Aorta (tissue), 5 donors: Measurements from ENCODE around the gene ZNF302. TPM values are rescaled to one million over a fixed set of nuclear protein-coding genes. Genes with fewer than 3 reads are reported as not detected.
A peak's percentile ranks its signal among the peaks of the same experiment; 100 is the strongest.
"Not testable (repeated sequence)": the region's sequence is repeated elsewhere in the genome, so short reads cannot be mapped to it uniquely, and the experiment has no call there.

ENCODE experiments used
- ATAC-seq: fragments of 200-7000 bp; cut with Tn5 transposase; one replicate; pipeline ENCODE4 v1.9.1; 2022; ENCODE audit warnings: moderate library complexity; ENCODE audit not compliant: low FRiP score
- DNase-seq, 2 donors: peaks; one replicate each; pipeline ENCODE4 v3.0.0-alpha.2; 2020
- H3K27ac ChIP-seq, 2 donors: one replicate each; pipeline ENCODE4 v1.5.1; 2013; ENCODE audit warnings: low read length in 2 of 2, mild to moderate bottlenecking in 2 of 2, moderate library complexity in 2 of 2, control low read depth in 1 of 2, inconsistent platforms in 1 of 2, low read depth in 1 of 2
- H3K27me3 ChIP-seq, 2 donors: one replicate each; pipeline ENCODE4 v1.6.1; 2013; ENCODE audit warnings: control low read depth in 1 of 2, low read length in 1 of 2, mild to moderate bottlenecking in 1 of 2, moderate library complexity in 1 of 2; ENCODE audit not compliant: insufficient read depth in 2 of 2, control insufficient read depth in 1 of 2
- H3K36me3 ChIP-seq, 2 donors: one replicate each; pipeline ENCODE4 v1.6.1; 2013; ENCODE audit warnings: control low read depth in 1 of 2, low read length in 1 of 2, mild to moderate bottlenecking in 1 of 2; ENCODE audit not compliant: insufficient read depth in 2 of 2, control insufficient read depth in 1 of 2
- H3K4me1 ChIP-seq, 2 donors: one replicate each; pipeline ENCODE4 v1.6.1; 2013; ENCODE audit warnings: low read length in 2 of 2, control low read depth in 1 of 2, mild to moderate bottlenecking in 1 of 2, moderate library complexity in 1 of 2; ENCODE audit not compliant: insufficient read depth in 2 of 2, control insufficient read depth in 1 of 2
- H3K4me3 ChIP-seq, 2 donors: one replicate each; pipeline ENCODE4 v1.5.1; 2013; ENCODE audit warnings: low read length in 2 of 2, control low read depth in 1 of 2, mild to moderate bottlenecking in 1 of 2
- H3K9me3 ChIP-seq: one replicate; pipeline ENCODE4 v1.6.1; 2013; ENCODE audit warnings: mild to moderate bottlenecking, low read length; ENCODE audit not compliant: control insufficient read depth
- WGBS, 2 donors: extraction: QIAGEN DNeasy Blood & Tissue Kit; methylation state at CpG; one replicate each; pipeline ENCODE4 v1.1.7; 2013; 5-methylcytosine and 5-hydroxymethylcytosine counted together
- intact Hi-C, 2 donors: fragments of 100-400 bp; cut with DNase I; formaldehyde crosslinking; loops; one replicate each; pipeline versions ENCODE4 v1.14.2 to v1.15.0; 2022
- polyA plus RNA-seq, 2 donors: library from polyadenylated mRNA; stranded (reverse); fragments of 200-250 nt; gene quantifications; one replicate each; pipeline ENCODE4 v1.2.3, GENCODE V29; 2013
- total RNA-seq, 2 donors: library from RNA; stranded (reverse); fragmentation: NEBNext Ultra II Directional; extraction: Animal tissue kit (Norgen Biotek cat#: 25700); gene quantifications; one replicate each; pipeline ENCODE4 v1.2.1, GENCODE V29; 2021
- donor health status: healthy with polysubstance abuse.
- donor health status: Bipolar disorder and iron deficiency.
- donor health status: DM: no; HTN: no; CAD: no.
- donor health status: DM: no; HTN: no; CAD: no.
- donor health status: DM: yes; HTN: yes; CAD: no.

The ZNF302 gene
- total and polyA plus RNA-seq, 4 donors: 20.0 to 37.3 (median 22.2) TPM

DNA sequence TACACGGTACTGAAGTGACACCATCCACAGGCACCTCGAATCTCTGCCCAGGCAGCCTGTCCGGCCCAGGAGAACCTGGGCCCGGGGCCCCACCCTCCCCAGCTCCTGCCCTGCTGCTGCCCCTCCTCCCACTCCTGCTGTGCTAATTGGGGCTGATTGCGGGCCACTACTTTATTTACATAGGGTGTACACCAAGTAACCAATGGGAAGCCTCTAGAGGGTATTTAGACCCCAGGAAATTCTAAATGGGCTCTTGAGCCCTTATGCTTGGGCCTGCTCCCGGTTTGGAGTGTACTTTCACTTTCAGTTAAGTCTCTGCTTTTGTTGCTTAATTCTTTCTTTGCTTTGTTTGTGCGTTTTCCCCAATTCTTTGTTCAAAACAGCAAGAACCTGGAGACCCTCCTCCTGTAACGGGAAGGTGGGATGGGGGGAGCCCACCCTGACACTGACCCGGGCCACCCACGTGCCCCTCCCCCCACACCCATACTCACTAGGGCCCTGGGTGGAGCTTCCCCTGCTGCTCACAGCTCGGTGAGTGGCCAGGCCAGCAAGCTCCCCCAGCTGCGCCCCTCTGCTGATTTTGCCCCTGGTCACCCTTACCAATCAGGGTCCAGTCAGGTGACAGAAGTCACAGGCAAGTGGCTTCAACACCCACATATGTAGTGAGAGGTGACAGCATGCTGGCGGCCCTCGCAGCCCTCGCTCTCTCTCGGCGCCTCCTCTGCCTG is 10.0 kb upstream of the ZNF302 start:
- Histone ChIP-seq H3K27ac (no peak overlapping the region), H3K9me3 (no peaks in the 10 kb centered on the region), H3K4me1 (no peaks in the 10 kb centered on the region), H3K27me3 (no peaks in the 10 kb centered on the region), H3K4me3 (no peak overlapping the region), H3K36me3 (no peaks in the 10 kb centered on the region)
- intact Hi-C loops: no loop called here
- ATAC-seq (peak; percentile 24), DNase-seq (peak in 1 of 2 donors; percentile 51)
- 61 to 66% methylated on average over 17 of the region's 17 CpGs for WGBS, 2 donors

DNA sequence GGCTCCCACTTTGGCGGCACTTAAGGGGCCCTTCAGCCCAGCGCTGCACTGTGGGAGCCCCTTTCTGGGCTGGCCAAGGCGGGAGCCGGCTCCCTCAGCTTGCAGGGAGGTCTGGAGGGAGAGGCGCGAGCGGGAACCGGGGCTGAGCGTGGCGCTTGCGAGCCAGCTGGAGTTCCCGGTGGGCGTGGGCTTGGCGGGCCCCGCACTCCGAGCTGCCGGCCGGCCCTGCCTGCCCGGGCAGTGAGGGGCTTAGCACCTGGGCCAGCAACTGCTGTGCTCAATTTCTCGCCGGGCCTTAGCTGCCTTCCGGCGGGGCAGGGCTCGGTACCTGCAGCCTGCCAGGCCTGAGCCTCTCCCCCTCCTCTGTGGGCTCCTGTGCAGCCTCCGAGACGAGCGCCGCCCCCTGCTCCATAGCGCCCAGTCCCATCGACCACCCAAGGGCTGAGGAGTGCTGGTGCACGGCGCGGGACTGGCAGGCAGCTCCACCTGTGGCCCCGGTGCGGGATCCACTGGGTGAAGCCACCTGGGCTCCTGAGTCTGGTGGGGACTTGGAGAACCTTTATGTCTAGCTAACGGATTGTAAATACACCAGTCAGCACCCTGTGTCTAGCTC is 9.3 kb upstream of the ZNF302 start:
- intact Hi-C loops, H3K4me1 ChIP-seq, H3K36me3 ChIP-seq, H3K4me3 ChIP-seq, H3K27me3 ChIP-seq, ATAC-seq, H3K9me3 ChIP-seq, H3K27ac ChIP-seq: not testable (repeated sequence)
- WGBS, 2 donors: 92 to 94% methylated on average over 27 to 36 of the region's 36 CpGs
- peak in 1 of 2 donors; percentile 63 for DNase-seq

DNA sequence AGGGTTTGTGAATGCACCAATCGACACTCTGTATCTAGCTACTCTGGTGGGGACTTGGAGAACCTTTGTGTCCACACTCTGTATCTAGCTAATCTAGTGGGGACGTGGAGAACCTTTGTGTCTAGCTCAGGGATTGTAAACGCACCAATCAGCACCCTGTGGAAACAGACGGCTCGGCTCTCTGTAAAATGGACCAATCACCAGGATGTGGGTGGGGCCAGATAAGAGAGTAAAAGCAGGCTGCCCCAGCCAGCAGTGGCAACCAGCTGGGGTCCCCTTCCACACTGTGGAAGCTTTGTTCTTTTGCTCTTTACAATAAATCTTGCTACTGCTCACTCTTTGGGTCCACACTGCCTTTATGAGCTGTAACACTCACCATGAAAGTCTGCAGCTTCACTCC is 8.8 kb upstream of the ZNF302 start:
- H3K4me3 ChIP-seq, H3K9me3 ChIP-seq, H3K27ac ChIP-seq, H3K36me3 ChIP-seq, intact Hi-C loops, DNase-seq, ATAC-seq, H3K4me1 ChIP-seq, H3K27me3 ChIP-seq: not testable (repeated sequence)
- WGBS, 2 donors: 82 to 84% methylated on average over 5 of the region's 5 CpGs

DNA sequence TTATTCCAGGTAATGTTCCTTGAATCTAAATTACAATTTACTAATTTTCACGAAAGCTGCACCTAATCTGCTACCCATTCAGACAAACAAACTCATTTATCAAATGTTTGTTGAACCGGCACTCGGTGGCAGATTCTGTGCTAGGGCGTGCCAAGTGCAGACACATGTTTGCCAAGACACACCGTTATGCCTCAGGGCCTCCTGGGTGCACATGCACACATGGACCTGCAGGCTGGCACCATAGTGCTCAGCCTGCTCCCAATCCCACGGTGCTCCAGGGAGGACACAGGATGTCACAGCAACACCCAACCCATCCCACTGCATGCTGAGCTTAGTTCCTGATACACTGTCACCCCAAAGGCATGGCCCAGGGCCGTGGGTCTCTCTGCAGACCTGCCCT is 8.2 kb upstream of the ZNF302 start:
- DNase-seq (peak in 1 of 2 donors; percentile 37), ATAC-seq (no peak)
- Histone ChIP-seq H3K9me3 (no peaks in the 10 kb centered on the region), H3K27me3 (no peaks in the 10 kb centered on the region), H3K36me3 (no peaks in the 10 kb centered on the region), H3K4me1 (no peaks in the 10 kb centered on the region), H3K27ac (no peak overlapping the region), H3K4me3 (no peak overlapping the region)
- WGBS, 2 donors: 54 to 62% methylated on average over 7 of the region's 7 CpGs
- intact Hi-C loops: no loop called here

- DNase-seq (no peak), ATAC-seq (no peak)
- intact Hi-C loops: no loop called here
- WGBS, 2 donors: 93 to 97% methylated on average over 3 of the region's 3 CpGs
- H3K4me3 ChIP-seq: no peak overlapping the region
- H3K36me3 ChIP-seq: no peaks in the 10 kb centered on the region
- no peaks in the 10 kb centered on the region for H3K27me3 ChIP-seq
- no peaks in the 10 kb centered on the region for H3K9me3 ChIP-seq
- no peak overlapping the region for H3K27ac ChIP-seq
- no peaks in the 10 kb centered on the region for H3K4me1 ChIP-seq
Observed at GRCh38 chr19:34671972-34672371, 5.5 kb upstream of the ZNF302 start.

GRCh38 chr19:34673590-34673989 is 3.9 kb upstream of the ZNF302 start:
- ATAC-seq: no peak

DNA sequence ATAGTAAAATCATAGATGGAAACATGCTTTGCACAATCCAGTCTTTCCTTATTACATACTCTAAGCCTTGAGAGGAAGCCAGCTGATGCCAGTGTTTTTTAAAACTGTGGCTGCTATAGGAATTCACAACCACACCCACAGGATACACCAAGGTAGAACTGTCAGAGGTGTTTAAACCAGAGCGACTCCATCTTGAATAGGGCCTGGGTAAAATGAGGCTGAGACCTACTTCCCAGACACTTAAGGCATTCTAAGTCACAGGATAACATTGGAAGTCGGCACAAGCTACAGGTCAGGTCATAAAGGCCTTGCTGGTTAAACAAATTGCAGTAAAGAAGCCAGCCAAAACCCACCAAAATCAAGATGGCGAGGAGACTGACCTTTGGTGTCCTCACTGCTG is 2.2 kb upstream of the ZNF302 start:
- ATAC-seq (no peak), DNase-seq (no peak)
- Histone ChIP-seq H3K9me3 (peaks cover 2% of the 10 kb centered on the region), H3K4me3 (no peak overlapping the region), H3K4me1 (peaks cover 0 to 3% of the 10 kb centered on the region in 2 donors), H3K27me3 (no peaks in the 10 kb centered on the region), H3K36me3 (peaks cover 0 to 3% of the 10 kb centered on the region in 2 donors), H3K27ac (no peak overlapping the region)
- intact Hi-C loops: loop anchor here in 1 of 2 donors (5.0 kb wide), 2 partner anchors 57 to 97 kb away; partner anchors contain the start of genes ZNF181 and ZNF599
- WGBS, 2 donors: 97 to 98% methylated on average over 3 of the region's 3 CpGs

More at GRCh38 chr19:34673590-34673989, 3.9 kb upstream of the ZNF302 start:
- no peak overlapping the region for H3K4me3 ChIP-seq
- H3K9me3 ChIP-seq: no peaks in the 10 kb centered on the region
- H3K27me3 ChIP-seq: no peaks in the 10 kb centered on the region
- DNase-seq: no peak
- intact Hi-C loops: no loop called here
- no peak overlapping the region for H3K27ac ChIP-seq
- peaks cover 0 to under 1% of the 10 kb centered on the region in 2 donors for H3K4me1 ChIP-seq
- 75% methylated on average over 3 of the region's 3 CpGs for WGBS, 2 donors
- no peaks in the 10 kb centered on the region for H3K36me3 ChIP-seq

DNA sequence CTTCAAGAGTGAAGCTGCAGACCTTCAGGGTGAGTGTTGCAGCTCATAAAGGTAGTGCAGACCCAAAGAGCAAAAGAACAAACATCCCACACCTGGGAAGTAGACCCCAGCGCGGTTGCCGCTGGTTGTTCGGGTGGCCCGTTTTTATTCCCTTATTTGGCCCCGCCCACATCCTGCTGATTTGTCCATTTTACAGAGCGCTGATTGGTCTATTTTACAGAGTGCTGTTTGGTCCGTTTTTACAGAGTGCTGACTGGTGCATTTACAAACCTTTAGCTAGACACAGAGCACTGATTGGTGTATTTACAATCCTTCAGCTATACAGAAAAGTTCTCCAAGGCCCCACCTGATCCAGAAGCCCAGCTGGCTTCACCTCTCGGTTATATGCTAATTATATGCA is 1.6 kb upstream of the ZNF302 start:
- WGBS, 2 donors: 91 to 95% methylated on average over 9 of the region's 9 CpGs
- intact Hi-C loops: loop anchor here (2.0 to 5.0 kb wide), 3 partner anchors 56 to 96 kb away; partner anchors contain the start of genes ZNF181 (in 1 of the 2) and ZNF599 (in 1 of the 2)
- Histone ChIP-seq H3K27ac (no peak overlapping the region), H3K4me1 (peaks cover 0 to 3% of the 10 kb centered on the region in 2 donors), H3K9me3 (peaks cover 2% of the 10 kb centered on the region), H3K27me3 (no peaks in the 10 kb centered on the region), H3K4me3 (no peak overlapping the region), H3K36me3 (peaks cover 0 to 3% of the 10 kb centered on the region in 2 donors)
- ATAC-seq: no peak
- no peak for DNase-seq
